Gastrocnemius medialis (tissue), 4 donors: ENCODE data around the gene KLK7. TPM values are rescaled to one million over a fixed set of nuclear protein-coding genes. Genes with fewer than 3 reads are reported as not detected.

Experiments used
- ATAC-seq, 2 donors: fragments of 150-250 bp; one replicate each; pipeline ENCODE4 v1.9.1; 2016
- DNase-seq, 2 donors: peaks; one replicate each; pipeline ENCODE4 v3.0.0-alpha.2; 2019
- H3K27ac ChIP-seq, 4 donors: fragments of 200-600 bp; sonication (generic); 1 replicate in 1 of 4; 2 replicates in 3 of 4; pipeline ENCODE4 v1.5.1; 2016 to 2018; ENCODE audit warnings: mild to moderate bottlenecking in 2 of 4, moderate library complexity in 1 of 4
- H3K27me3 ChIP-seq, 3 donors: fragments of 200-600 bp; sonication (generic) in 2 of 3; 1 replicate in 1 of 3; 2 replicates in 2 of 3; pipeline versions ENCODE4 v1.5.1 to v1.6.0; 2016 to 2019; ENCODE audit warnings: mild to moderate bottlenecking in 1 of 3, moderate library complexity in 1 of 3
- H3K36me3 ChIP-seq, 2 donors: fragments of 200-600 bp; sonication (generic) in 1 of 2; one replicate each; pipeline ENCODE4 v1.5.1; 2017 to 2018
- H3K4me1 ChIP-seq, 2 donors: fragments of 200-600 bp; sonication (generic) in 1 of 2; one replicate each; pipeline ENCODE4 v1.5.1; 2016 to 2017; ENCODE audit warnings: mild to moderate bottlenecking in 2 of 2
- H3K4me3 ChIP-seq, 4 donors: fragments of 200-600 bp; sonication (generic) in 3 of 4; 1 replicate in 1 of 4; 2 replicates in 3 of 4; pipeline ENCODE4 v1.5.1; 2016 to 2019; ENCODE audit warnings: mild to moderate bottlenecking in 2 of 4
- H3K9me3 ChIP-seq, 3 donors: fragments of 200-600 bp; sonication (generic) in 2 of 3; 1 replicate in 1 of 3; 2 replicates in 2 of 3; pipeline ENCODE4 v1.5.1; 2016 to 2019
- POLR2A ChIP-seq, 2 donors: fragments of 450-650 bp; IDR thresholded peaks; one replicate each; pipeline ENCODE4 v1.6.1; 2017; ENCODE audit warnings: antibody characterized with exemption in 2 of 2, mild to moderate bottlenecking in 2 of 2, moderate library complexity in 2 of 2
- in situ Hi-C, 4 donors: fragments of 200-750 bp; cut with MboI; loops; one replicate each; pipeline versions ENCODE4 v1.15.0 to v1.8.0; 2017; ENCODE audit warnings: low sequenced_read_pairs in 4 of 4
- intact Hi-C: fragments of 100-400 bp; cut with DNase I; formaldehyde crosslinking; loops from one replicate; pipeline ENCODE4 v1.15.1; 2023; ENCODE audit warnings: low total_unique reads
- total RNA-seq, 4 donors: library from RNA; depleted of rRNA; stranded (reverse); fragments of >200 nt; gene quantifications; one replicate each; pipeline versions ENCODE4 v1.1.0 to v1.2.3, GENCODE V29; 2016
- TF ChIP-seq, protein P1 (sequence below), 5 experiments: fragments of 450-650 bp in 3 of 5; fragments of 200-600 bp in 2 of 5; sonication (generic) in 2 of 5; IDR thresholded peaks in 4 of 5; conservative IDR thresholded peaks in 1 of 5; 1 replicate in 4 of 5; 2 replicates in 1 of 5; pipeline ENCODE4 v1.5.1; 2016 to 2019; ENCODE audit warnings: antibody characterized with exemption in 5 of 5, mild to moderate bottlenecking in 3 of 5, moderate library complexity in 3 of 5

The KLK7 gene
- total RNA-seq, 4 donors from 2014 or later: not detected

GRCh38 chr19:51029718-51030117 lies 46.0 kb upstream of the KLK7 start:
- Histone ChIP-seq H3K27ac (no peak overlapping the region), H3K27me3 (no peaks in the 10 kb centered on the region), H3K36me3 (no peaks in the 10 kb centered on the region), H3K9me3 (no peaks in the 10 kb centered on the region), H3K4me1 (no peaks in the 10 kb centered on the region), H3K4me3 (no peak overlapping the region)
- DNase-seq (no peak), ATAC-seq (no peak)
- in situ Hi-C loops: no loop called here
- intact Hi-C loops: no loop called here
- TF ChIP-seq POLR2A (IDR thresholded peaks at IDR 0.05): no peak
- TF ChIP-seq, protein P1, sequence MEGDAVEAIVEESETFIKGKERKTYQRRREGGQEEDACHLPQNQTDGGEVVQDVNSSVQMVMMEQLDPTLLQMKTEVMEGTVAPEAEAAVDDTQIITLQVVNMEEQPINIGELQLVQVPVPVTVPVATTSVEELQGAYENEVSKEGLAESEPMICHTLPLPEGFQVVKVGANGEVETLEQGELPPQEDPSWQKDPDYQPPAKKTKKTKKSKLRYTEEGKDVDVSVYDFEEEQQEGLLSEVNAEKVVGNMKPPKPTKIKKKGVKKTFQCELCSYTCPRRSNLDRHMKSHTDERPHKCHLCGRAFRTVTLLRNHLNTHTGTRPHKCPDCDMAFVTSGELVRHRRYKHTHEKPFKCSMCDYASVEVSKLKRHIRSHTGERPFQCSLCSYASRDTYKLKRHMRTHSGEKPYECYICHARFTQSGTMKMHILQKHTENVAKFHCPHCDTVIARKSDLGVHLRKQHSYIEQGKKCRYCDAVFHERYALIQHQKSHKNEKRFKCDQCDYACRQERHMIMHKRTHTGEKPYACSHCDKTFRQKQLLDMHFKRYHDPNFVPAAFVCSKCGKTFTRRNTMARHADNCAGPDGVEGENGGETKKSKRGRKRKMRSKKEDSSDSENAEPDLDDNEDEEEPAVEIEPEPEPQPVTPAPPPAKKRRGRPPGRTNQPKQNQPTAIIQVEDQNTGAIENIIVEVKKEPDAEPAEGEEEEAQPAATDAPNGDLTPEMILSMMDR (IDR thresholded peaks at IDR 0.05 in 4 of 5, conservative IDR thresholded peaks at IDR 0.05 in 1 of 5): no peak

GRCh38 chr19:51027873-51028272 lies 44.2 kb upstream of the KLK7 start:
- DNase-seq (no peak), ATAC-seq (no peak)
- Histone ChIP-seq H3K27me3 (peaks cover 0 to 2% (median 0%) of the 10 kb centered on the region in 3 donors), H3K36me3 (no peaks in the 10 kb centered on the region), H3K27ac (no peak overlapping the region), H3K4me1 (no peaks in the 10 kb centered on the region), H3K4me3 (no peak overlapping the region), H3K9me3 (no peaks in the 10 kb centered on the region)
- TF ChIP-seq, protein P1 (IDR thresholded peaks at IDR 0.05 in 4 of 5, conservative IDR thresholded peaks at IDR 0.05 in 1 of 5): no peak
- intact Hi-C loops (no loop called here), in situ Hi-C loops (no loop called here)

DNA sequence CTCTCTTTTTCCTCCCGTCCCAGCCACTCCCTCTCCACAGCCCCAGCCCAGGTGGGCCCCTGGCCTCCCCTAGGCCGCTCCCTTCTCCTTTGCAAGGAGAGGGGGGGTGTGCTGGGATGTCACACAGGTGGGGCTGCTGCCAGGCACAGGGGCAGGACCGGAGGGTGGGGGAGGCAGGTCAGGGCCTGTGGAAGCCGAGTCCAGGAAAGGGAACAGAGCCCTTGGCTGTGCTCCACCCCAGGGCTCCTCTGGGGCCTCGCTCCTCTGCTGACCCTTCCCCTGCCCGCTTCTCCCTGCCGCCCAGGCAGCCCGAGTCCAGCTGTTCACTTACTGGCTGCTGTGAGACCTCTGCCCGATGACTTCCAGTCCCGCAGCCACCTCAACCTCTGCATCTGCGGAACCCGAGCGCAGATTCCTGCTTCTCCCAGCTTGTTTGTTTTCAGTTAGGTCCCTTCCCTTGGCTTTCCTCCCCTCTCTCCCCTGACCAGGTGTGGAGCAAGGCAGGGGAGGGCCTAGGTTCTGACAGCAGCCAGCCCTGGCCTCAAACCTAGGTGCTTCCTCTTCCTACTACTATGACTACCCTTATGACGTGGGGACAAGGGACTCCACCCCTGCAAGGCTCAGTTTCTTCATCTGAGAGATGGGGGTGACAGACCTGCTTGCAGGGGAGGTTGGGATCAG lies 43.5 kb upstream of the KLK7 start:
- TF ChIP-seq, protein P1 (IDR thresholded peaks at IDR 0.05 in 4 of 5, conservative IDR thresholded peaks at IDR 0.05 in 1 of 5): no peak
- no peak for TF ChIP-seq POLR2A (IDR thresholded peaks at IDR 0.05)
- intact Hi-C loops: no loop called here
- H3K36me3 ChIP-seq: no peaks in the 10 kb centered on the region
- H3K27ac ChIP-seq: no peak overlapping the region
- H3K27me3 ChIP-seq: peaks cover 0 to 2% (median 0%) of the 10 kb centered on the region in 3 donors
- in situ Hi-C loops: no loop called here
- no peaks in the 10 kb centered on the region for H3K9me3 ChIP-seq
- H3K4me3 ChIP-seq: no peak overlapping the region
- no peak for DNase-seq
- H3K4me1 ChIP-seq: no peaks in the 10 kb centered on the region
- ATAC-seq: no peak

GRCh38 chr19:51026554-51026831 lies 42.8 kb upstream of the KLK7 start, which contains the start of gene KLK11:
Gene KLK11, minus strand, starts transcription at chr19:51026616. Its CDS starts 985 bp downstream, at chr19:51025631.
- in situ Hi-C loops (no loop called here), intact Hi-C loops (no loop called here)
- no peak within 1 kb of the TSS for H3K27ac ChIP-seq
- H3K9me3 ChIP-seq: no peaks in the 10 kb centered on the region
- DNase-seq (no peak), ATAC-seq (no peak)
- no peaks in the 10 kb centered on the region for H3K36me3 ChIP-seq
- H3K4me1 ChIP-seq: no peaks in the 10 kb centered on the region
- TF ChIP-seq, protein P1 (IDR thresholded peaks at IDR 0.05 in 4 of 5, conservative IDR thresholded peaks at IDR 0.05 in 1 of 5): no peak
- no peak for TF ChIP-seq POLR2A (IDR thresholded peaks at IDR 0.05)
- H3K4me3 ChIP-seq: peak within 1 kb of the TSS in 1 of 4 donors; percentile 3
- H3K27me3 ChIP-seq: peaks cover 0 to 2% (median 0%) of the 10 kb centered on the region in 3 donors
